ENCODE measurements around the gene HMGN5. TPM values are rescaled to one million over a fixed set of nuclear protein-coding genes. Genes with fewer than 3 reads are reported as not detected.

Gene HMGN5
- total RNA-seq (2021) (17.9 and 19.8 TPM in 2 replicates), Bru-seq, nascent RNA (percentile 55 among the genes with signal in this experiment), BruChase-seq, experiment 1, labeled RNA remaining after a 2-hour chase (percentile 57 among the genes with signal in this experiment), BruChase-seq, experiment 2, labeled RNA remaining after a 6-hour chase (percentile 78 among the genes with signal in this experiment)
- long read RNA-seq, transcript HMGN5-202 (5 exons, 572 nt) = minor isoform, 7 of 111 reads
- long read RNA-seq, transcript HMGN5-203 (6 exons, 578 nt) = major isoform, 27 of 111 reads
- long read RNA-seq, partial matches to known transcripts = 0 of 111 reads
- long read RNA-seq, other reads (novel, unspliced or antisense) = 74 of 111 reads

- TF ChIP-seq CTCF (conservative IDR thresholded peaks at IDR 0.05; ENCODE audit: low read depth, low read length) = no peak
- TF ChIP-seq EZH2 (IDR thresholded peaks at IDR 0.05; ENCODE audit: borderline replicate concordance, low read depth, low read length, poor library complexity, severe bottlenecking) = no peak
- POLR2A ChIA-PET (ENCODE audit: low non-redundant PET) = no interaction called here
- Histone ChIP-seq H3K27me3 (replicated peaks; ENCODE audit: insufficient read depth, low read depth, low read length, poor library complexity) (no peaks in the 10 kb centered on the region), H3K4me3 (ENCODE audit: low read depth, low read length, poor library complexity, severe bottlenecking) (peak within 1 kb of the TSS; percentile 59), H3K4me1 (ENCODE audit: insufficient read depth, low read length, poor library complexity, severe bottlenecking) (no peaks in the 10 kb centered on the region), H3K27ac (ENCODE audit: low read depth, low read length, poor library complexity, severe bottlenecking) (peak within 1 kb of the TSS; percentile 84), H3K9me3 (ENCODE audit: low read depth, low read length, poor library complexity, severe bottlenecking) (no peaks in the 10 kb centered on the region), H3K36me3 (ENCODE audit: insufficient read depth, low read length, poor library complexity, severe bottlenecking) (no peaks in the 10 kb centered on the region)
- intact Hi-C loops (cut with micrococcal nuclease; ENCODE audit: unreplicated experiment) = loop anchor here (5.0 kb wide), 1 partner anchor 80 kb away; no protein-coding TSS in a partner anchor
- no TSS peak for BruUV-seq (replicated peaks)
- DNase-seq (ENCODE audit: low spot score) = peak; percentile 89
- CTCF ChIA-PET = no interaction called here
Observed at GRCh38 chrX:81201671-81202455, at the start of gene HMGN5, which contains the start of gene SH3BGRL. Gene HMGN5, minus strand, starts transcription at chrX:81201913. Its CDS starts 80,364 bp downstream, at chrX:81121549. Gene SH3BGRL, plus strand, starts transcription at chrX:81202102. Its CDS starts 99 bp downstream, at chrX:81202201.

- POLR2A ChIA-PET (ENCODE audit: low non-redundant PET) = no interaction called here
- DNase-seq (ENCODE audit: low spot score) = no peak
- Histone ChIP-seq H3K4me3 (ENCODE audit: low read depth, low read length, poor library complexity, severe bottlenecking) (no peak overlapping the region), H3K27ac (ENCODE audit: low read depth, low read length, poor library complexity, severe bottlenecking) (no peak overlapping the region), H3K4me1 (ENCODE audit: insufficient read depth, low read length, poor library complexity, severe bottlenecking) (no peaks in the 10 kb centered on the region), H3K27me3 (replicated peaks; ENCODE audit: insufficient read depth, low read depth, low read length, poor library complexity) (no peaks in the 10 kb centered on the region), H3K36me3 (ENCODE audit: insufficient read depth, low read length, poor library complexity, severe bottlenecking) (no peaks in the 10 kb centered on the region), H3K9me3 (ENCODE audit: low read depth, low read length, poor library complexity, severe bottlenecking) (no peaks in the 10 kb centered on the region)
- CTCF ChIA-PET = no interaction called here
- no TSS peak for BruUV-seq (replicated peaks)
- intact Hi-C loops (cut with micrococcal nuclease; ENCODE audit: unreplicated experiment) = no loop called here
- TF ChIP-seq CTCF (conservative IDR thresholded peaks at IDR 0.05; ENCODE audit: low read depth, low read length) = no peak
- no peak for TF ChIP-seq EZH2 (IDR thresholded peaks at IDR 0.05; ENCODE audit: borderline replicate concordance, low read depth, low read length, poor library complexity, severe bottlenecking)
Observed at GRCh38 chrX:81241753-81242152, 40.0 kb upstream of the HMGN5 start.

- Histone ChIP-seq H3K9me3 (ENCODE audit: low read depth, low read length, poor library complexity, severe bottlenecking) (no peaks in the 10 kb centered on the region), H3K4me3 (ENCODE audit: low read depth, low read length, poor library complexity, severe bottlenecking) (no peak overlapping the region), H3K27ac (ENCODE audit: low read depth, low read length, poor library complexity, severe bottlenecking) (no peak overlapping the region), H3K27me3 (replicated peaks; ENCODE audit: insufficient read depth, low read depth, low read length, poor library complexity) (no peaks in the 10 kb centered on the region), H3K36me3 (ENCODE audit: insufficient read depth, low read length, poor library complexity, severe bottlenecking) (no peaks in the 10 kb centered on the region), H3K4me1 (ENCODE audit: insufficient read depth, low read length, poor library complexity, severe bottlenecking) (no peaks in the 10 kb centered on the region)
- BruUV-seq (replicated peaks) = no TSS peak
- intact Hi-C loops (cut with micrococcal nuclease; ENCODE audit: unreplicated experiment) = no loop called here
- POLR2A ChIA-PET (ENCODE audit: low non-redundant PET) = no interaction called here
- DNase-seq (ENCODE audit: low spot score) = no peak
- CTCF ChIA-PET = no interaction called here
- no peak for TF ChIP-seq EZH2 (IDR thresholded peaks at IDR 0.05; ENCODE audit: borderline replicate concordance, low read depth, low read length, poor library complexity, severe bottlenecking)
- no peak for TF ChIP-seq CTCF (conservative IDR thresholded peaks at IDR 0.05; ENCODE audit: low read depth, low read length)
Observed at GRCh38 chrX:81240701-81241331, 39.1 kb upstream of the HMGN5 start.
